Gastrocnemius medialis (tissue), 4 donors: ENCODE measurements around the gene CCSER1.

Source experiments
- CTCF ChIP-seq, 5 experiments: fragments of 450-650 bp in 3 of 5; fragments of 200-600 bp in 2 of 5; sonication (generic) in 2 of 5; IDR thresholded peaks in 4 of 5; conservative IDR thresholded peaks in 1 of 5; 1 replicate in 4 of 5; 2 replicates in 1 of 5; pipeline ENCODE4 v1.5.1; 2016 to 2019; ENCODE audit warnings: antibody characterized with exemption in 5 of 5, mild to moderate bottlenecking in 3 of 5, moderate library complexity in 3 of 5
- POLR2A ChIP-seq, 2 donors: fragments of 450-650 bp; IDR thresholded peaks; one replicate each; pipeline ENCODE4 v1.6.1; 2017; ENCODE audit warnings: antibody characterized with exemption in 2 of 2, mild to moderate bottlenecking in 2 of 2, moderate library complexity in 2 of 2

- TF ChIP-seq POLR2A (IDR thresholded peaks at IDR 0.05): no peak
- no peak for TF ChIP-seq CTCF (IDR thresholded peaks at IDR 0.05 in 4 of 5, conservative IDR thresholded peaks at IDR 0.05 in 1 of 5)
Measured at GRCh38 chr4:91057871-91058270, 930.7 kb downstream of the CCSER1 start.
